Stimulated activated CD4-positive, alpha-beta T cell treated with anti-CD3 and anti-CD28 coated beads, Interleukin-15, amount 100 ng/mL, for 1 hour (primary cell): ENCODE data around the gene TNRC6B.
"Not testable (repeated sequence)": the region's sequence is repeated elsewhere in the genome, so short reads cannot be mapped to it uniquely, and the experiment has no call there.

ENCODE experiments used
- DNase-seq, 2 donors: peaks; one replicate each; pipeline ENCODE4 v3.0.0-alpha.2; 2020; ENCODE audit warnings: low read depth in 1 of 2, low spot score in 1 of 2

TNRC6B gene

GRCh38 chr22:40177738-40178416, at the start of gene TNRC6B:
Gene TNRC6B, plus strand, starts transcription at chr22:40177925. Its CDS starts 211 bp downstream, at chr22:40178136.
- DNase-seq = peak in 1 of 2 donors; percentile 50

- DNase-seq = no peak
Measured at GRCh38 chr22:40128989-40129388, 48.7 kb upstream of the TNRC6B start.

GRCh38 chr22:40137132-40137531, 40.6 kb upstream of the TNRC6B start:
- DNase-seq = no peak

- DNase-seq = no peak
Measured at GRCh38 chr22:40138866-40139265, 38.9 kb upstream of the TNRC6B start.

- no peak for DNase-seq
Measured at GRCh38 chr22:40147388-40148176, 30.1 kb upstream of the TNRC6B start.

- DNase-seq = no peak
Measured at GRCh38 chr22:40153192-40153591, 24.5 kb upstream of the TNRC6B start.

GRCh38 chr22:40153705-40154104, 24.0 kb upstream of the TNRC6B start:
- no peak for DNase-seq

GRCh38 chr22:40156001-40156516, 21.7 kb upstream of the TNRC6B start:
- DNase-seq = no peak

GRCh38 chr22:40156682-40157081, 21.0 kb upstream of the TNRC6B start:
- DNase-seq = not testable (repeated sequence)

GRCh38 chr22:40157330-40157945, 20.3 kb upstream of the TNRC6B start:
- no peak for DNase-seq

- DNase-seq = no peak
Measured at GRCh38 chr22:40161194-40161593, 16.5 kb upstream of the TNRC6B start.

GRCh38 chr22:40165537-40165936, 12.2 kb upstream of the TNRC6B start:
- DNase-seq = not testable (repeated sequence)

- DNase-seq = no peak
Measured at GRCh38 chr22:40175611-40176244, 2.0 kb upstream of the TNRC6B start.

- peak; percentile 28 to 42 for DNase-seq
Measured at GRCh38 chr22:40176921-40177737, 596 bp upstream of the TNRC6B start.

- no peak for DNase-seq
Measured at GRCh38 chr22:40178417-40179409, 988 bp downstream of the TNRC6B start.

GRCh38 chr22:40179526-40179925, 1.8 kb downstream of the TNRC6B start:
- no peak for DNase-seq

- DNase-seq = no peak
Measured at GRCh38 chr22:40180403-40180802, 2.7 kb downstream of the TNRC6B start.

GRCh38 chr22:40181323-40181722, 3.6 kb downstream of the TNRC6B start:
- DNase-seq = no peak

GRCh38 chr22:40182231-40182835, 4.6 kb downstream of the TNRC6B start:
- DNase-seq = no peak
